Prostate gland (tissue), 2 donors: ENCODE results near the gene ABHD10. TPM values are rescaled to one million over a fixed set of nuclear protein-coding genes. Genes with fewer than 3 reads are reported as not detected.

Source experiments
- DNase-seq: peaks from one replicate; pipeline ENCODE4 v3.0.0-alpha.2; 2019; ENCODE audit warnings: low spot score
- H3K27ac ChIP-seq, 2 donors: fragments of 200-600 bp; sonication (generic); 2 replicates each; pipeline ENCODE4 v1.5.1; 2017 to 2019
- H3K27me3 ChIP-seq: fragments of 200-600 bp; sonication (generic); replicated peaks from 2 replicates; pipeline ENCODE4 v1.5.1; 2019; ENCODE audit not compliant: insufficient read depth
- H3K36me3 ChIP-seq, 2 donors: fragments of 200-600 bp; sonication (generic); 1 replicate in 1 of 2; 2 replicates in 1 of 2; pipeline versions ENCODE4 v1.5.1 to v1.8.1; 2017 to 2019
- H3K4me1 ChIP-seq: fragments of 200-600 bp; sonication (generic); replicated peaks from 2 replicates; pipeline ENCODE4 v1.5.1; 2019
- H3K4me3 ChIP-seq, 2 donors: fragments of 200-600 bp; sonication (generic); 2 replicates each; pipeline ENCODE4 v1.5.1; 2017 to 2019
- H3K9me3 ChIP-seq: fragments of 200-600 bp; sonication (generic); 2 replicates; pipeline ENCODE4 v1.5.1; 2017
- POLR2A ChIP-seq: fragments of 450-650 bp; IDR thresholded peaks from one replicate; pipeline ENCODE4 v1.6.1; 2016; ENCODE audit warnings: antibody characterized with exemption, mild to moderate bottlenecking
- POLR2AphosphoS5 ChIP-seq: sonication (generic); formaldehyde crosslinking; IDR thresholded peaks from one replicate; pipeline ENCODE4 v1.6.1; 2017; ENCODE audit warnings: antibody characterized with exemption
- WGBS: methylation state at CpG from one replicate; pipeline ENCODE4 v1.1.5; 2018; 5-methylcytosine and 5-hydroxymethylcytosine counted together
- intact Hi-C: fragments of 100-400 bp; cut with DNase I; formaldehyde crosslinking; loops from one replicate; pipeline ENCODE4 v1.14.2; 2022
- total RNA-seq, 2 donors: library from RNA; depleted of rRNA; stranded (reverse); fragments of >200 nt; gene quantifications; one replicate each; pipeline ENCODE4 v1.1.0, GENCODE V29; 2016
- TF ChIP-seq, protein P1 (sequence below), 4 experiments: fragments of 200-600 bp in 2 of 4; fragments of 450-650 bp in 2 of 4; sonication (generic) in 2 of 4; IDR thresholded peaks; 1 replicate in 3 of 4; 2 replicates in 1 of 4; pipeline ENCODE4 v1.5.1; 2016 to 2019; ENCODE audit warnings: antibody characterized with exemption in 4 of 4, mild to moderate bottlenecking in 2 of 4, moderate library complexity in 2 of 4

Gene ABHD10
- total RNA-seq, 2 donors from 2014 or later = 36.3 to 40.1 TPM

DNA sequence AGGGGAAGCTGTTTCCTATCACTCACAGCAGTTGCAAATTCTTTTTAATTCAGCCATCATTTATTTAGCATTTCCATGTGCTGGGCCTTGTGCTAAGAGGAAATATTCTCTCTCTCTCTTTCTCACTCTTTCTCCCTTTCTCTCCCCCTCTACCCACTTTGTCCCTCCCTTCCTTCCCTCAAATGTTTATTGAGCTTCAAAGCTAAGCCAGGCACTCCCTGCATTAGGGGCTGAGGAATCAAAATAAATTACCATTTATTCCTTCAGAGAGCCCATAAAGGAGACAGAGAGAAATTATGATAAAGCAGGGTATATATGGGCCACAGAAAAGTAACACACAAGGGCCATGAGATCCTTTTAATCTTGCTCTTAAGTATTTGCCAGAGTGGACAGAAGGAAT, 62.5 kb downstream of the ABHD10 start:
- Histone ChIP-seq H3K36me3 (no peaks in the 10 kb centered on the region), H3K27me3 (no peaks in the 10 kb centered on the region), H3K9me3 (no peaks in the 10 kb centered on the region), H3K4me3 (no peak overlapping the region), H3K4me1 (no peaks in the 10 kb centered on the region), H3K27ac (no peak overlapping the region)
- TF ChIP-seq POLR2AphosphoS5 (no peak), POLR2A (no peak)
- TF ChIP-seq, protein P1, sequence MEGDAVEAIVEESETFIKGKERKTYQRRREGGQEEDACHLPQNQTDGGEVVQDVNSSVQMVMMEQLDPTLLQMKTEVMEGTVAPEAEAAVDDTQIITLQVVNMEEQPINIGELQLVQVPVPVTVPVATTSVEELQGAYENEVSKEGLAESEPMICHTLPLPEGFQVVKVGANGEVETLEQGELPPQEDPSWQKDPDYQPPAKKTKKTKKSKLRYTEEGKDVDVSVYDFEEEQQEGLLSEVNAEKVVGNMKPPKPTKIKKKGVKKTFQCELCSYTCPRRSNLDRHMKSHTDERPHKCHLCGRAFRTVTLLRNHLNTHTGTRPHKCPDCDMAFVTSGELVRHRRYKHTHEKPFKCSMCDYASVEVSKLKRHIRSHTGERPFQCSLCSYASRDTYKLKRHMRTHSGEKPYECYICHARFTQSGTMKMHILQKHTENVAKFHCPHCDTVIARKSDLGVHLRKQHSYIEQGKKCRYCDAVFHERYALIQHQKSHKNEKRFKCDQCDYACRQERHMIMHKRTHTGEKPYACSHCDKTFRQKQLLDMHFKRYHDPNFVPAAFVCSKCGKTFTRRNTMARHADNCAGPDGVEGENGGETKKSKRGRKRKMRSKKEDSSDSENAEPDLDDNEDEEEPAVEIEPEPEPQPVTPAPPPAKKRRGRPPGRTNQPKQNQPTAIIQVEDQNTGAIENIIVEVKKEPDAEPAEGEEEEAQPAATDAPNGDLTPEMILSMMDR (IDR thresholded peaks at IDR 0.05) = no peak
- no peak for DNase-seq
- intact Hi-C loops = loop anchor here (5.0 kb wide), 1 partner anchor 374 kb away; no protein-coding TSS in a partner anchor

DNA sequence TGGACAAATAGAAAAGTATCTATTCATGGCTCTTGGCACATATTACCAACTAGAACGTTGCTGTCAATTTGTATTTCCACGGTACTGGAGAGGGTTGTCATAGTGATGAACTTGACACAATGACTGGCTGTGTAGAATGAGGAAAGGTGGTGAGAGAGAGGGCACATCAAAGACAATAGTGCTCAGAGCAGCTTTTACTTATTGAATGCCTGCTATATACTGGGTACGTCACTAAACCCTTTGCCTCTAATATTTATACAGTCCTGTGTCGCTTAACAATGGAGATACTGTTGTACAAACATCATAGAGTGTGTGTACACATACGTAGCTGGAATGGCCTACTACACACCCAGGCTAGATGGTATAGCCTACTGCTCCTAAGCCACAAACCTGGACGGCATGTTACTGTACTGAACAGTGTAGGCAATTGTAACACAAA, 64.0 kb downstream of the ABHD10 start:
- H3K36me3 ChIP-seq = no peaks in the 10 kb centered on the region
- H3K27me3 ChIP-seq = no peaks in the 10 kb centered on the region
- no peak overlapping the region for H3K4me3 ChIP-seq
- H3K4me1 ChIP-seq = no peaks in the 10 kb centered on the region
- H3K27ac ChIP-seq = no peak overlapping the region
- DNase-seq = no peak
- intact Hi-C loops = loop anchor here (5.0 kb wide), 1 partner anchor 376 kb away; no protein-coding TSS in a partner anchor
- 61% methylated on average over 6 of the region's 6 CpGs for WGBS
- H3K9me3 ChIP-seq = no peaks in the 10 kb centered on the region
- TF ChIP-seq POLR2AphosphoS5 (no peak), POLR2A (no peak)
- TF ChIP-seq, protein P1 (IDR thresholded peaks at IDR 0.05) = no peak

Other genes with a start within 250 kb of the ABHD10 start
- gene PHLDB2, start 119.8 kb upstream of the ABHD10 start, total RNA-seq = 10 to 100 TPM; 15.3 to 32.3 TPM
- 1 to 10 TPM in 1 of 2 donors, not detected in 1; 3.2 TPM for gene TAGLN3, start 19.9 kb downstream of the ABHD10 start, total RNA-seq
- gene TMPRSS7, start 55.7 kb downstream of the ABHD10 start, total RNA-seq = not detected
- gene C3orf52, start 107.4 kb downstream of the ABHD10 start, total RNA-seq = 10 to 100 TPM in 1 of 2 donors, 1 to 10 TPM in 1; 8.6 to 11.0 TPM
- 1 to 10 TPM in 1 of 2 donors, not detected in 1; 1.4 TPM for gene GCSAM, start 154.2 kb downstream of the ABHD10 start, total RNA-seq